ENCODE results near the gene SLC24A4. TPM values are rescaled to one million over a fixed set of nuclear protein-coding genes. Genes with fewer than 3 reads are reported as not detected.

Gene SLC24A4
- total RNA-seq, 3 donors from 2014 or later (not counting 1 experiment from before 2014, with no cell fraction given): 1.1 to 3.2 (median 2.1) TPM

- Histone ChIP-seq H3K4me1 (ENCODE audit: control insufficient read depth, insufficient read depth, low read length) (peaks cover 28% of the 10 kb centered on the region), H3K27me3 (ENCODE audit: control insufficient read depth, insufficient read depth, low read length) (no peaks in the 10 kb centered on the region), H3K27ac (ENCODE audit: low read length) (no peak overlapping the region), H3K9me3 (ENCODE audit: control insufficient read depth, insufficient read depth, low read length) (peaks cover 7% of the 10 kb centered on the region), H3K36me3 (ENCODE audit: control insufficient read depth, insufficient read depth, low read length) (no peaks in the 10 kb centered on the region), H3K4me3 (ENCODE audit: low read length) (no peak overlapping the region)
- ATAC-seq (no peak), DNase-seq (no peak)
- Mint-ChIP-seq H3K36me3 (peaks cover 7% of the 10 kb centered on the region), H3K27me3 (ENCODE audit: low read depth in 2 of 2) (no peaks in the 10 kb centered on the region), H3K4me1 (peaks cover 21 to 29% of the 10 kb centered on the region in 2 donors), H3K27ac (peak overlapping the region in 1 of 2 donors; percentile 79), H3K4me3 (no peak overlapping the region), H3K9me3 (peaks cover 0 to 3% of the 10 kb centered on the region in 2 donors)
- 86% methylated on average over 13 of the region's 13 CpGs for WGBS (ENCODE audit: insufficient coverage)
- no peak for TF ChIP-seq CTCF (IDR thresholded peaks at IDR 0.05)
- intact Hi-C loops (cut with micrococcal nuclease): loop anchor here (10.0 kb wide), 1 partner anchor 219 kb away; no protein-coding TSS in a partner anchor
These were observed 142.5 kb downstream of the SLC24A4 start for GRCh38 chr14:92465353-92466055.

- Histone ChIP-seq H3K9me3 (ENCODE audit: control insufficient read depth, insufficient read depth, low read length) (peaks cover 7% of the 10 kb centered on the region), H3K36me3 (ENCODE audit: control insufficient read depth, insufficient read depth, low read length) (no peaks in the 10 kb centered on the region), H3K4me3 (ENCODE audit: low read length) (no peak overlapping the region), H3K27ac (ENCODE audit: low read length) (no peak overlapping the region), H3K4me1 (ENCODE audit: control insufficient read depth, insufficient read depth, low read length) (peaks cover 23% of the 10 kb centered on the region), H3K27me3 (ENCODE audit: control insufficient read depth, insufficient read depth, low read length) (no peaks in the 10 kb centered on the region)
- peaks cover 21 to 29% of the 10 kb centered on the region in 2 donors for H3K4me1 Mint-ChIP-seq
- WGBS (ENCODE audit: insufficient coverage): 78% methylated on average over 3 of the region's 3 CpGs
- H3K27ac Mint-ChIP-seq: peak overlapping the region in 1 of 2 donors; percentile 79
- TF ChIP-seq CTCF (IDR thresholded peaks at IDR 0.05): no peak
- DNase-seq (no peak), ATAC-seq (no peak)
- H3K27me3 Mint-ChIP-seq (ENCODE audit: low read depth in 2 of 2): no peaks in the 10 kb centered on the region
- no peak overlapping the region for H3K4me3 Mint-ChIP-seq
- peaks cover 7% of the 10 kb centered on the region for H3K36me3 Mint-ChIP-seq
- peaks cover 0 to 3% of the 10 kb centered on the region in 2 donors for H3K9me3 Mint-ChIP-seq
- intact Hi-C loops (cut with micrococcal nuclease): loop anchor here (10.0 kb wide), 1 partner anchor 219 kb away; no protein-coding TSS in a partner anchor
These were observed 143.1 kb downstream of the SLC24A4 start for GRCh38 chr14:92466059-92466458.

- no peak for DNase-seq
- H3K27ac ChIP-seq (ENCODE audit: low read length): no peak overlapping the region
- no peak for TF ChIP-seq CTCF (IDR thresholded peaks at IDR 0.05)
- no peaks in the 10 kb centered on the region for H3K36me3 ChIP-seq (ENCODE audit: control insufficient read depth, insufficient read depth, low read length)
- 88% methylated on average over 1 of the region's 2 CpGs for WGBS (ENCODE audit: insufficient coverage)
- no peak overlapping the region for H3K27ac Mint-ChIP-seq
- no peak for ATAC-seq
- peaks cover 3% of the 10 kb centered on the region for H3K4me1 ChIP-seq (ENCODE audit: control insufficient read depth, insufficient read depth, low read length)
- H3K4me3 Mint-ChIP-seq: no peak overlapping the region
- H3K4me1 Mint-ChIP-seq: peaks cover 0 to 9% of the 10 kb centered on the region in 2 donors
- H3K9me3 ChIP-seq (ENCODE audit: control insufficient read depth, insufficient read depth, low read length): peaks cover 7% of the 10 kb centered on the region
- intact Hi-C loops (cut with micrococcal nuclease): loop anchor here (10.0 kb wide), 1 partner anchor 215 kb away; no protein-coding TSS in a partner anchor
- H3K27me3 Mint-ChIP-seq (ENCODE audit: low read depth in 2 of 2): no peaks in the 10 kb centered on the region
- no peaks in the 10 kb centered on the region for H3K27me3 ChIP-seq (ENCODE audit: control insufficient read depth, insufficient read depth, low read length)
- no peak overlapping the region for H3K4me3 ChIP-seq (ENCODE audit: low read length)
- H3K36me3 Mint-ChIP-seq: peaks cover 7% of the 10 kb centered on the region
- H3K9me3 Mint-ChIP-seq: peaks cover 0 to 3% of the 10 kb centered on the region in 2 donors
These were observed 146.6 kb downstream of the SLC24A4 start for GRCh38 chr14:92469515-92469914.
